Esophagus muscularis mucosa (tissue), 3 donors: ENCODE measurements around the gene MALSU1.

ENCODE experiments used
- CTCF ChIP-seq, 3 experiments: fragments of 200-600 bp in 2 of 3; fragments of 450-650 bp in 1 of 3; sonication (generic) in 2 of 3; IDR thresholded peaks; one replicate each; pipeline ENCODE4 v1.5.1; 2017 to 2019; ENCODE audit warnings: antibody characterized with exemption in 3 of 3, mild to moderate bottlenecking in 2 of 3, moderate library complexity in 1 of 3
- POLR2A ChIP-seq: fragments of 450-650 bp; IDR thresholded peaks from one replicate; pipeline ENCODE4 v1.6.1; 2017; ENCODE audit warnings: antibody characterized with exemption, moderate library complexity, mild to moderate bottlenecking, low read depth

- TF ChIP-seq CTCF (IDR thresholded peaks at IDR 0.05) = no peak
- no peak for TF ChIP-seq POLR2A
These were observed 32.2 kb upstream of the MALSU1 start for GRCh38 chr7:23266918-23267317.
